ENCODE data around the gene IL5RA.

Gene IL5RA

DNA sequence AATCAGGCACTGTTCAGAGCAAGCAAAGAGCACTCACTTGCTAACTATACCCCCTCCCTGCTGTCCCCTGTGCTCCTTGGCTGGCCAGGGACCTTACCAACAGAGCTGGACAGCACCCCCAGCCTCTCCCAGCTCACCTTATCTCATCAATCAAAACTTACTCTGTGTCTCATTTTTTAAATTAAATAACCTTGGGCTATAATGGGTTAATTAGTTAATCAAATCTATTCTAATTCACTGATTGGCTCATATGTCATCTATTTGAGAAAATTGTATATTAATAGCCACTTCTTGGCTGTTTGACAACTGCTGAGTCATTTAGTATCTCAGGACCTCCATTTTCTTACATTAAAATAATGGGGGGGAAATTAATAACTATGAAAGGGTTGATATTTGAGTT is 22.9 kb downstream of the IL5RA start:
- H3K4me3 Mint-ChIP-seq = no peak overlapping the region
- no peaks in the 10 kb centered on the region for H3K36me3 Mint-ChIP-seq (ENCODE audit: low read depth)
- H3K27ac Mint-ChIP-seq = no peak overlapping the region
- H3K27me3 Mint-ChIP-seq (ENCODE audit: low read depth) = peaks cover 4% of the 10 kb centered on the region
- no peaks in the 10 kb centered on the region for H3K9me3 Mint-ChIP-seq
- H3K4me1 Mint-ChIP-seq (ENCODE audit: low read depth) = no peaks in the 10 kb centered on the region

DNA sequence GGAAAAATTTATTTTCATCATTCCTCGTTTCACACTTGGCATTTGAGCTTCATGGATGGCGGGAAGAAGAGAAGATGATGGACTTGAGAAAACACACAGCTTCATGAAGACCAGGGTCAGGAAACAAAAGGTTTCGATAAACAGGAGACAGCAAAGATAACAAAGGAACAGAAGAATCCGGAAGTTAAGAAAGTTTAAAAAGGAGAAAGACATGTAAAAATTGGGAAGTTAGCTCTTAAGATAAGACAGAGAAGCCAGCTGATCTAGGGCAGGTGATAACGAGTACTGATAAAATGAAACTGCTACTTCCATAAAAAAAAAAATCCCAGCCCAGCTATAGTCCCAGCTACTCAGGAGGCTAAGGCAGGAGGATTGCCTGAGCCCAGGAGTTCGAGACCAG is 23.9 kb downstream of the IL5RA start:
- H3K4me1 Mint-ChIP-seq (ENCODE audit: low read depth) = no peaks in the 10 kb centered on the region
- H3K27me3 Mint-ChIP-seq (ENCODE audit: low read depth) = peaks cover 4% of the 10 kb centered on the region
- H3K27ac Mint-ChIP-seq = no peak overlapping the region
- H3K4me3 Mint-ChIP-seq = no peak overlapping the region
- no peaks in the 10 kb centered on the region for H3K36me3 Mint-ChIP-seq (ENCODE audit: low read depth)
- H3K9me3 Mint-ChIP-seq = no peaks in the 10 kb centered on the region

DNA sequence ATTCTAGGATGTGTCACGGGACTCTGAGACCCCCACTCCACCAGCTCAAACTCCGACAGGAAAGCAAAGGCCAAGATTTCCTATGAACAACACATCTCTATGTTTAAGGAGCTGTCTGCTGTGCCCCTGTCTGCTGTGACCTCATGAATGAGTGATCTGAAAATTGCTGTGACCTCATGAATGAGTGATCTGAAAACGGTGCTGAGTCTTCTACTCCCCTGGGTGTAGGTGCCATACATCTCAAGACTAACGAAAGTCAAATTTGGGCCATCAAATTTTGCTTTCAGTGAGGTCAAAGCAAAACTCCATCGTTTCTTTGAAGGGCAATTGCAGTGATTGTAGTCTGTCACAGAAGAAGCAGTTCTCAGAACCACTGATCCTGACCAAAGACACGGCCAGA is 24.4 kb downstream of the IL5RA start:
- no peak overlapping the region for H3K4me3 Mint-ChIP-seq
- peaks cover 4% of the 10 kb centered on the region for H3K27me3 Mint-ChIP-seq (ENCODE audit: low read depth)
- H3K9me3 Mint-ChIP-seq = no peaks in the 10 kb centered on the region
- H3K27ac Mint-ChIP-seq = no peak overlapping the region
- H3K36me3 Mint-ChIP-seq (ENCODE audit: low read depth) = no peaks in the 10 kb centered on the region
- no peaks in the 10 kb centered on the region for H3K4me1 Mint-ChIP-seq (ENCODE audit: low read depth)

DNA sequence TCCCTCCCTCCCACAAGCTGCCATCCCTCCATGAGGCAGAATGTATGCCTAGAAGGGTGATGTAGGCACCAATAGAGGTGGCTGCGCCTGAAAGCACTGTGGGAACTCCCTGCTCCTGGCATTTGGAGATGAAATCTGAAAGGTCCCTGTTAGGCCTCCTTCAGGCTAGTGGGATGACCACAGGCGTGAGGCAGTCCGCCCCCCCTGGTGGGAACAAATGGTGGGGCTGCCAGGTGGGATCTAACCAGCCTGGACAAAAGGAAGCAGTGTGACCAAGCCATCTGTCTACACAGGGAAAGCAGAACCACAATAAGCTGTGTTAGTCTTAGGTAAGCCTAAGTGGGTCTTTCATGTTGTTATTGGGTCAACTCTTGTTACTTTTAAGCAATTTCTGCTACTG is 25.3 kb downstream of the IL5RA start:
- Mint-ChIP-seq H3K27ac (no peak overlapping the region), H3K27me3 (ENCODE audit: low read depth) (peaks cover 4% of the 10 kb centered on the region), H3K4me1 (ENCODE audit: low read depth) (no peaks in the 10 kb centered on the region), H3K36me3 (ENCODE audit: low read depth) (no peaks in the 10 kb centered on the region), H3K4me3 (no peak overlapping the region), H3K9me3 (no peaks in the 10 kb centered on the region)

DNA sequence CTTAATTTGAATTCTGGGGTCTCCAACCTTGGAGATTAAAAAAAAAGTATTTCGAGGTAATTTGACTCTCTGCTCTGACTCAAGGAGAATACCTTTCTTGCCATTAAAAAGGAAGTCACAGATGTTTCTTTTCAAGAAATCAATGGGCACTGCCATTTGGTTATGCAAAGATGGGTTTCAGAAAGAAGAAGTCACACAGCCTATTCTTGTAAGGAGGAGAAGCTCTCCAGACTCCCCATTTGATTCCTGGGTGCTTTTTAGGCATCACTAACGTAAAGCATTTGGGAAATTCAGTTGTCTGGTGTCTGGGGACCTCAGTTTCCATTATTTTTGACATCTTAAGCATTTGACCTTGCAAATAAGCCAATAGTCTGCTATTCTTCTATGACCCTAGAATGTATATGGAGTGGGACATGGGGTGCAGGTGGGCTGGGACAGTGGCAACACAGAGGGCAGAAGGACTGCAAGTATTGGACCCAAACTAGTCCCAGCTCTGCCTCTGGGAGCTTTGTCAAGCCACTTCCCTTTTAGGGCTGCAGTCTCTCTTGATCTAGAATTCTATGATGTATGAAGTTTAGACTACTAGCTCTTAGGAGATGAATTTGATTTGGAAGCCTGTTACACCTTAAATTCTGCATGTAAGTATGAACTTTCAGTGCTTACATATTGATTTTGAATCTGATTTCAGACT is 27.8 kb downstream of the IL5RA start:
- Mint-ChIP-seq H3K4me3 (no peak overlapping the region), H3K27ac (no peak overlapping the region), H3K4me1 (ENCODE audit: low read depth) (no peaks in the 10 kb centered on the region)

DNA sequence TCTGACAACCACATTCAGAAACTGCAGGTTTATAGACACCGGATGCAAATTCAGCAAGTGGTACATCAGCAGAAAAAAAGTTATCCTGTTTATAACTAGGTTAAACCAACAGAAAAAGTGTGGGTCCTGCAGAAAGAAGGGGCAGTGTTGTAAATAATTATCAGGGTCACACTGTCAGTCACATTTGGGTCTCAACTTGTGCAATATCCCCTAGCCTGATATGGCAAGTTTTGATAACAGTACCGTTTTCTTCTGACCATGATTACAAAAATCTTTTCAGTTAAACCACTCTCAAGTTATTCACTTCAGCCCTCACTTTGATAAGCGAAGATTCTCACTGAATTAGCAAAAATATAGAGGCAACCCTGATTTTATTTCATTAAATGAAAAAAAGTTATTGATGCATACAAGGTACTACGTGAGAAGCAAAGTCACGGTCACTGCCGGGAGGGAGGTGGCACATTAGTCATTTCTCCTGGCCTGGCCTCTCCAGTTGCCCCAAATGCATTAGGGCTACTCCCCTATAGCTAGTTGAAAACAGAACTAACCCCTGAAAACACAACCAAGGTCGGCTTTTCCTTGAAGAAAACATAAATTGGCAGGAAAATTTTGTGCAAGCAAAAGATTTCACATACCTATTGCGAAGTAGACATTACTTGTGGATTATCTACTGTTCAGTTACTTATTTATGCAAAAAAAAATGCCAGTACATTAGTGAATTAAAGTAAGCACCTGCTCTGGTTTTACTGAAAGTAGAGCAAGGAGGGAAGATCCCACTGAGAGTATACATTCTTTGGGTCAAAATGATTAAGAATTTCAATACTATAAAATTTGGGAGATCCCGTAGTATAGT is 28.6 kb downstream of the IL5RA start:
- H3K27me3 Mint-ChIP-seq (ENCODE audit: low read depth) = peaks cover 4% of the 10 kb centered on the region
- no peaks in the 10 kb centered on the region for H3K4me1 Mint-ChIP-seq (ENCODE audit: low read depth)
- H3K4me3 Mint-ChIP-seq = no peak overlapping the region
- no peak overlapping the region for H3K27ac Mint-ChIP-seq
- no peaks in the 10 kb centered on the region for H3K9me3 Mint-ChIP-seq
- H3K36me3 Mint-ChIP-seq (ENCODE audit: low read depth) = no peaks in the 10 kb centered on the region

More for the DNA sequence above, 27.8 kb downstream of the IL5RA start:
- Mint-ChIP-seq H3K36me3 (ENCODE audit: low read depth) (no peaks in the 10 kb centered on the region), H3K27me3 (ENCODE audit: low read depth) (peaks cover 4% of the 10 kb centered on the region), H3K9me3 (no peaks in the 10 kb centered on the region)

DNA sequence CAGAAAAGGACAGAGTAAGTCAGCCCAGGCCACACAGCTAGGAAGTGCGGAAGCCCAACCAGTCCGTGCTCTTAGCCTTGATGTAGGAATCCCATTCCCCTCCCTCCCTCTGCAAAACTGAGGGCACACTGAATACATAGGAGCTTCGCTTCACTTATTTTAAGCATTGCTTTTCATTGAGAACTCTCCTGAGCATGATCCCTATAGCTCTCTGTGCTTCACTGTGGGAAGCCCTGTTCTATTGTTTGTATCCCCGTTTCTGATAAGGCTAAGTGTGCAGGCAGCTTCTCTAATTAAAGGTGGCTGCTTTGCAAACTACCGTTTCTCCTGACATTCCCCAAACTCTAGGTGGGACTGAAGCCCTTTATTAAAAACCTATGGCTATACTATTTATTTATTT is 29.9 kb downstream of the IL5RA start:
- no peaks in the 10 kb centered on the region for H3K4me1 Mint-ChIP-seq (ENCODE audit: low read depth)
- no peaks in the 10 kb centered on the region for H3K36me3 Mint-ChIP-seq (ENCODE audit: low read depth)
- no peak overlapping the region for H3K4me3 Mint-ChIP-seq
- no peaks in the 10 kb centered on the region for H3K9me3 Mint-ChIP-seq
- no peak overlapping the region for H3K27ac Mint-ChIP-seq
- no peaks in the 10 kb centered on the region for H3K27me3 Mint-ChIP-seq (ENCODE audit: low read depth)

DNA sequence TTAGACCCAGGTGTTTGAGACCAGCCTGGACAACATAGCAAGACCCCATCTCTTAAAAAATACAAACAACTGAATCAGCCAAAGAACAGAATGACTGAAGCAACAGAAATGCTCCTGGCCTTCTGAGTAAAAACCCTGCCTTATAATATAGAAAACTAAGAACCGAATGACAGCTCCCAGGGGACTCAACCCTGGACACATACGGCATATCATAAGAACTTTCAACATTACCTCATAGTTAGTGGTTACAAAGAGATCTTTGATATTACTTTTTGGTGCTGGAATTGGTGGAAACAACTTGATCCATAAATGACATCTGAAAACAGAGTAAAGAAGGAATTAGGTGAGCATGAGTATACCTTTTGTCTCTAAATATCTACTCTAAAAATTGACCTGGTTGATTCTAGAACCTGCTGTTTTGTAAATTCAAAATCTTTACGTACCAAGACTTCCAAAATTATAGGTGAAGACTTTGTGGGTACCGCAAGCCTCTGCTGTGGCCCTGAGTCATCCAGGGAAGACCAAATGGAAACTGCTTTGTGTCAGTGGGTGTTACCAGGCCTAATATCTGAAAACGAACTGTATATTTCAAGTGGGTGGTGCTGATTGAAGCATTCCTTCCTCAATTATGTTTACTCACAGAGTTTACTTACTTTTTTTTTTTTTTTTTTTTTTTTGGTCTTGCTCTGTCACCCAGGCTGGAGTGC is 35.5 kb downstream of the IL5RA start:
- H3K9me3 Mint-ChIP-seq = no peaks in the 10 kb centered on the region
- H3K27me3 Mint-ChIP-seq (ENCODE audit: low read depth) = no peaks in the 10 kb centered on the region
- H3K27ac Mint-ChIP-seq = no peak overlapping the region
- H3K4me3 Mint-ChIP-seq = no peak overlapping the region
- H3K36me3 Mint-ChIP-seq (ENCODE audit: low read depth) = no peaks in the 10 kb centered on the region
- H3K4me1 Mint-ChIP-seq (ENCODE audit: low read depth) = no peaks in the 10 kb centered on the region

DNA sequence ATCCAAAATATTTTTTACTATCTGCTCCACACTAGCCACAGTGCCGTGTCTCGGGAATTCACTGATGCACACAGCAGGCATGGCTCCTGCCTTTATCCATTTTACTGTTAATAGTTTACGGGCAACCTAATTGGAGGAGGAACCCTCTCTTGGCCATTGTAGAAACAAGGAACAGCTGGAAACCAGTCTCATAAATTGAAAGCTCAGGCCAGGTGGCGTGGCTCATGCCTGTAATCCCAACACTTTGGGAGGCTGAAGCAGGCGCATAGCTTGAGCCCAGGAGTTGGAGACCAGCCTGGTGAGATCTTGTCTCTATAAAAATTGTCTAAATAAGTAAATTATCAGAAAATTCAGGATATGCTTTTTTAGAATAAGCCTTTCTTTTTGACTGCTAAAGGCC is 39.0 kb downstream of the IL5RA start:
- H3K9me3 Mint-ChIP-seq = no peaks in the 10 kb centered on the region

DNA sequence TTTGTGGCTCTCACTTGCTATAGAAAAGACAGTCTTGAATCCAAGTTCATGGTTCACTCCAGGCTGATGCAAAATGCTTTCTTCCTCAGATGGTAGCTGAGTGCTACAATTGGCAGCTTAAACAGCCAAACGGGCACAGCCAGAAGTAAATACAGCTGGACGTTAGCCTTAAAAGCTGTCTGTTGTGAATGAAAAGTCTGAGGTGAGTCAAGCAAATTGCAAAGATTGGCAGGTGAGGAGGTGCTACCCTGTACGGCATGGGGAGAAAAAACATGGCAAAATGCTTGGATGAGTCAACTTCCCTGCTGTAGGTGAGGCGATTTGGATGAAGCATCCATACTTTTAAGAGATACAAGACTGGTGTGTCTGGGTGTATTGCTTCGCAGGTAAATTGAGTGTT is 40.5 kb downstream of the IL5RA start:
- Mint-ChIP-seq H3K4me3 (no peak overlapping the region), H3K36me3 (ENCODE audit: low read depth) (no peaks in the 10 kb centered on the region), H3K27ac (no peak overlapping the region), H3K27me3 (ENCODE audit: low read depth) (no peaks in the 10 kb centered on the region), H3K4me1 (ENCODE audit: low read depth) (no peaks in the 10 kb centered on the region), H3K9me3 (no peaks in the 10 kb centered on the region)

More for the DNA sequence above, 39.0 kb downstream of the IL5RA start:
- Mint-ChIP-seq H3K4me3 (no peak overlapping the region), H3K27ac (no peak overlapping the region), H3K27me3 (ENCODE audit: low read depth) (no peaks in the 10 kb centered on the region), H3K4me1 (ENCODE audit: low read depth) (no peaks in the 10 kb centered on the region), H3K36me3 (ENCODE audit: low read depth) (no peaks in the 10 kb centered on the region)

DNA sequence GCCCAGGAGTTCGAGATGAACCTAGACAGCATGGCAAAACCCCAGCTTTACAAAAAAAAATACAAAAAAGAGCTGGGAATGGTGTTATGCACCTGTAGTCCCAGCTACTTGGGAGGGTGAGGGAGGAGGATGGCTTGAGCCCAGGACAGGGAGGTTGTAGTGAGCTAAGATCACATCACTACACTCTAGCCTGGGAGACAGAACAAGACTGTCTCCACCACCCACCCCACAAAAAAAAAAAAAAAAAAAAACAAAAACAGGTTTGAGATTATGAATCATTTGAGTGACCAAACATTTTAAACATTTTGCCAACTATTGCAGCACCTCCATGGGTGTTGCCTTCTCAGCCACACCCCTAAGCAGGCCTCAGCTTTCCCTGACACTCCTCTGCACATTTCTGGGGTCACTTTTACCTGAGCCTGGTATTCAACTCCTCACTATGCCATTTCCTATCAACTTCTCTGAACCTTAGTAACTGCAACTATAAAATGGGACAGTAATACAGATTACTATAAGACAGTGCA is 41.8 kb downstream of the IL5RA start:
- H3K4me1 Mint-ChIP-seq (ENCODE audit: low read depth) = no peaks in the 10 kb centered on the region
- H3K9me3 Mint-ChIP-seq = no peaks in the 10 kb centered on the region
- H3K36me3 Mint-ChIP-seq (ENCODE audit: low read depth) = no peaks in the 10 kb centered on the region
- H3K27me3 Mint-ChIP-seq (ENCODE audit: low read depth) = no peaks in the 10 kb centered on the region
- H3K4me3 Mint-ChIP-seq = no peak overlapping the region
- H3K27ac Mint-ChIP-seq = no peak overlapping the region

DNA sequence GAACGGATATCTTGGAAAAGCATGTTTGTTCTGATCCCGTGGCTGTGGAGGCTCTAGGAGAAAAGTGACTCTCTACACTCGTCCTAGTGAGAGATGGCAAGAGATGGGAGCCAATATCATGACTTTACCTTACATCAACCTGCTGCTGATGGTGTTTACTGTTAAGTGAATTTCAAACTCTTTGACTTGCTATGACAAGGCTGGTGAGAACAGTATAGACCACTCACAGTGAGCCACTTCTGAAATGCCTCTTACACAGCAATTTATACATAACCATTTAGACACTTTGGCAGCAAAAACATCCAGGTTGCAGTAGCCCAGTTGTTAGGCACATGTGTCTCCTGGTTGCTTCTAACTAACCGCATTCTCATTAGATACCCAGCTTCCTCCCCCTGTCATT is 43.3 kb downstream of the IL5RA start:
- Mint-ChIP-seq H3K27me3 (ENCODE audit: low read depth) (no peaks in the 10 kb centered on the region), H3K9me3 (no peaks in the 10 kb centered on the region), H3K4me3 (no peak overlapping the region), H3K27ac (no peak overlapping the region), H3K4me1 (ENCODE audit: low read depth) (no peaks in the 10 kb centered on the region), H3K36me3 (ENCODE audit: low read depth) (no peaks in the 10 kb centered on the region)

DNA sequence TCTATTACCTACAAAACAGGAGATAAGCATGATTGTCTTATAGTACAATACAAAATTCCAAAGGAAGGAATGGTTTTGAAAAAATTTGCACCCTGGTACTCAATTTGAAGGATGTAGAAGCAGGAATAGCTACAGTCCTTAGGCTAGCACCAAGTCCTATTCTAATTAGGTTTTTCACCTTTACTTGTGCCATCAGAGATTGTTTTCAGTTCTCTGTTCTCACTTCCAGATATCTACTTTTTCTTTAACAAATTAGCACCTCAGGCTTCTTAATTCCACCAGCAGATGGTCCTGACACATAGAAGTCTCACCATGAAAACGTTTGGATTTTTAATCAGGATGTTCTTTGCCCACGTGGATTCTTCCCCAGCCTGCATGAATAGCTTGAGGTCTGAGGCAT is 43.8 kb downstream of the IL5RA start:
- no peaks in the 10 kb centered on the region for H3K9me3 Mint-ChIP-seq
- no peak overlapping the region for H3K27ac Mint-ChIP-seq
- no peak overlapping the region for H3K4me3 Mint-ChIP-seq
- H3K4me1 Mint-ChIP-seq (ENCODE audit: low read depth) = no peaks in the 10 kb centered on the region
- H3K27me3 Mint-ChIP-seq (ENCODE audit: low read depth) = no peaks in the 10 kb centered on the region
- H3K36me3 Mint-ChIP-seq (ENCODE audit: low read depth) = no peaks in the 10 kb centered on the region

DNA sequence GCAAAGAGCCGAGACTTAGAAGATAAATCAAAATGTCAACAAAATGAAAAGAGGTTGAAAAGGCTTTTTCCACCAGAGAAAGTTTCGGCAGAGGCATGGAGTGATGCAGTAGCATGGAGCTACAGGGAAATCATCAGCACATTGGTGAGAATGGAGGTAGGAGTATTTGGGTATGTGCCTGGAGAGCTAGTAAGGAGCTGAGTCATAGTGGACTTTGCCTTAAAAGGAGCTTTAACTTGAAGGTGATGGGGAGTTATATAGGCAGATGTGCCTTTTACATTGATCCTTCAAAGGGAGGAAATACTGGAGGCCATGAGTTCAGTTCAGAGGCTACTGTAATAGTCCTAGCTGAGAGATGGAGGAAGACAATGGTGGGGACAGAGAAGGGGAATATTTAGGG is 44.3 kb downstream of the IL5RA start:
- no peaks in the 10 kb centered on the region for H3K9me3 Mint-ChIP-seq
- H3K27ac Mint-ChIP-seq = no peak overlapping the region
- H3K36me3 Mint-ChIP-seq (ENCODE audit: low read depth) = no peaks in the 10 kb centered on the region
- H3K27me3 Mint-ChIP-seq (ENCODE audit: low read depth) = no peaks in the 10 kb centered on the region
- H3K4me3 Mint-ChIP-seq = no peak overlapping the region
- H3K4me1 Mint-ChIP-seq (ENCODE audit: low read depth) = no peaks in the 10 kb centered on the region

DNA sequence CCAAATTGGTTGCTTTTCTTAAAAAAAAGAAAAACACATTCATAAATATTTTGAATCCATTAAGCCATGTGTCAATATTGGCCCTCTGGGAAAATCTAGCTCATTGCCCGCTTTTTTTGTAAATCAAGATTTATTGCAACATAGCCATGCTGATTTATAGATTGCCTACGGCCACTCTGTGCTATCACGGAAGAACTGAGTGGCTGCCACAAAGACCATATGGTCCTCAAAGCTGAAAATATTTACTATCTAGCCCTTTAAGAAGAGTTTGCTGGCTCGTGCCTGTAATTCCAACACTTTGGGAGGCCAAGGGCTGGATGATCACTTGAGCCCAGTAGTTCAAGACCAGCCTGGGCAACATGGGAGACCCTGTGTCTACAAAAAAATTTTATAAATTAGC is 45.9 kb downstream of the IL5RA start:
- Mint-ChIP-seq H3K4me3 (no peak overlapping the region), H3K27me3 (ENCODE audit: low read depth) (peaks cover 6% of the 10 kb centered on the region), H3K36me3 (ENCODE audit: low read depth) (no peaks in the 10 kb centered on the region), H3K9me3 (no peaks in the 10 kb centered on the region), H3K27ac (no peak overlapping the region), H3K4me1 (ENCODE audit: low read depth) (no peaks in the 10 kb centered on the region)
